CD4-positive, alpha-beta T cell (primary cell): ENCODE results near the gene HIP1R. TPM values are rescaled to one million over a fixed set of nuclear protein-coding genes. Genes with fewer than 3 reads are reported as not detected.

Experiments used
- ATAC-seq: fragments of 200-7000 bp; cut with Tn5 transposase; one replicate; pipeline ENCODE4 v1.10.0; 2022; ENCODE audit warnings: mild to moderate bottlenecking; ENCODE audit not compliant: poor library complexity
- CTCF ChIA-PET: fragments of 350-600 bp; sonication (Branson Sonifier 250); formaldehyde crosslinking; loops from one replicate; lab custom pipeline; 2021; ENCODE audit warnings: antibody characterized with exemption, inconsistent platforms; lab: Charles Lee
- POLR2A ChIA-PET: fragments of 350-600 bp; sonication (Branson Sonifier 250); formaldehyde crosslinking; loops from one replicate; lab custom pipeline; 2021; ENCODE audit warnings: antibody characterized with exemption, inconsistent platforms; lab: Charles Lee
- DNase-seq, 14 experiments: peaks; one replicate each; pipeline ENCODE4 v3.0.0-alpha.2; 2013 to 2020; ENCODE audit warnings: mixed read lengths in 2 of 14
- H3K27ac ChIP-seq, 2 donors: one replicate each; pipeline versions ENCODE4 v1.5.1 to v1.7.0; 2013; ENCODE audit warnings: low read length in 2 of 2, low read depth in 1 of 2, mild to moderate bottlenecking in 1 of 2
- H3K27me3 ChIP-seq, 2 experiments: 1 replicate in 1 of 2; 2 replicates in 1 of 2; pipeline versions ENCODE4 v1.6.1 to v1.7.0; 2013; ENCODE audit warnings: low read length in 2 of 2, control low read depth in 1 of 2, mild to moderate bottlenecking in 1 of 2, moderate library complexity in 1 of 2; ENCODE audit not compliant: insufficient read depth in 2 of 2, control insufficient read depth in 1 of 2
- H3K36me3 ChIP-seq: one replicate; pipeline ENCODE4 v1.6.1; 2013; ENCODE audit warnings: low read length, control low read depth; ENCODE audit not compliant: insufficient read depth
- H3K4me1 ChIP-seq: one replicate; pipeline ENCODE4 v1.6.1; 2013; ENCODE audit warnings: low read length, control low read depth; ENCODE audit not compliant: insufficient read depth
- H3K4me3 ChIP-seq: one replicate; pipeline ENCODE4 v1.5.1; 2013; ENCODE audit warnings: mild to moderate bottlenecking, low read length, moderate library complexity
- H3K9me3 ChIP-seq, 2 experiments: 1 replicate in 1 of 2; 2 replicates in 1 of 2; pipeline versions ENCODE4 v1.6.1 to v1.7.0; 2013; ENCODE audit warnings: low read length in 2 of 2, mild to moderate bottlenecking in 2 of 2, control low read depth in 1 of 2, moderate library complexity in 1 of 2; ENCODE audit not compliant: control insufficient read depth in 1 of 2, insufficient read depth in 1 of 2
- H3K27ac Mint-ChIP-seq: one replicate; pipeline ENCODE4 v1.8.0; 2020; ENCODE audit warnings: mixed read lengths
- H3K27me3 Mint-ChIP-seq: one replicate; pipeline ENCODE4 v1.8.0; 2021; ENCODE audit warnings: mixed read lengths
- H3K36me3 Mint-ChIP-seq: one replicate; pipeline ENCODE4 v1.8.0; 2021; ENCODE audit warnings: low read depth, mixed read lengths
- H3K4me1 Mint-ChIP-seq: one replicate; pipeline ENCODE4 v1.8.0; 2021; ENCODE audit warnings: low read depth, mixed read lengths
- H3K4me3 Mint-ChIP-seq: one replicate; pipeline ENCODE4 v1.8.0; 2020; ENCODE audit warnings: mild to moderate bottlenecking, mixed read lengths
- H3K9me3 Mint-ChIP-seq: one replicate; pipeline ENCODE4 v1.8.0; 2020; ENCODE audit warnings: mixed read lengths
- CTCF ChIP-seq: fragments of 200-600 bp; IDR thresholded peaks from one replicate; pipeline ENCODE4 v1.8.0; 2022; ENCODE audit warnings: antibody characterized with exemption, mild to moderate bottlenecking
- intact Hi-C, 2 experiments: fragments of 100-400 bp; cut with DNase I in 1 of 2; cut with micrococcal nuclease in 1 of 2; formaldehyde crosslinking; loops; one replicate each; pipeline versions ENCODE4 v1.15.1 to v1.9.0; 2023 to 2025; cut with DNase I, micrococcal nuclease
- total RNA-seq, 174 experiments: library from RNA in 2 of 174; stranded (reverse) in 2 of 174; gene quantifications; one replicate each; pipeline ENCODE4 v1.2.3 and lab custom pipeline; 2021 to 2026

Gene HIP1R
- total RNA-seq, 2 experiments from 2014 or later = 184 to 185 TPM

DNA sequence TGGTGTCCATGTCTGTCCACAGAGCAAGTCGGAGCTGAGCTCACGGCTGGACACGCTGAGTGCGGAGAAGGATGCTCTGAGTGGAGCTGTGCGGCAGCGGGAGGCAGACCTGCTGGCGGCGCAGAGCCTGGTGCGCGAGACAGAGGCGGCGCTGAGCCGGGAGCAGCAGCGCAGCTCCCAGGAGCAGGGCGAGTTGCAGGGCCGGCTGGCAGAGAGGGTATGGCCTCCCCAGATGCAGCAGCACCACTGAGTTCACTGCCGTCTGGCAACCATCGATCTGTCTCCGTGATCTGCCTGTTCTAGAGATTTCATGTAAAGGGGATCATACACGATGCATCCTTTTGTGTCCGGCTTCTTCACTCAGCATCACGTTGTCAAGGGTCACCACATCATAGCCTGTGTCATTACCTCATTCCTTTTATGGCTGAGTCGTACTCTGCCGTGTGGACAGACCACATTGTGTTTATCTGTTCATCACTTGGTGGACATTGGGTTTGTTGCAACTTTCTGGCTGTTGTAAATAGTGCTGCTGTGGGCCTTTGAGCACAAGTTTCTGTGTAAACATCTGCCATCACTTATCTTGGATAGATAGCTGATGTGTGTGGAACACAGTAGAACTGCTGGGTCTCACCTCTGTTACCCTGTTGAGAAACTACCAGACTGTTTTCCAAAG lies 21.9 kb downstream of the HIP1R start:
- no peak for ATAC-seq

GRCh38 chr12:122858171-122858570 lies 22.9 kb downstream of the HIP1R start:
- Histone ChIP-seq H3K36me3 (peaks cover 29% of the 10 kb centered on the region), H3K27me3 (no peaks in the 10 kb centered on the region), H3K4me1 (peaks cover 9% of the 10 kb centered on the region), H3K27ac (no peak overlapping the region), H3K9me3 (no peaks in the 10 kb centered on the region), H3K4me3 (no peak overlapping the region)
- ChIA-PET POLR2A (interaction anchor here (1.4 kb wide), 1 partner anchor 22 kb away, joined by 4 read pairs; no protein-coding TSS in a partner anchor), CTCF (interaction anchor here (1.4 kb wide), 1 partner anchor 94 kb away, joined by 6 read pairs; no protein-coding TSS in a partner anchor)
- no peak overlapping the region for H3K27ac Mint-ChIP-seq
- no peak overlapping the region for H3K4me3 Mint-ChIP-seq
- H3K9me3 Mint-ChIP-seq = no peaks in the 10 kb centered on the region
- DNase-seq (no peak), ATAC-seq (no peak)
- H3K27me3 Mint-ChIP-seq = no peaks in the 10 kb centered on the region
- intact Hi-C loops = loop anchor here in 1 of 2 experiments (2.0 kb wide), 1 partner anchor 19 kb away; no protein-coding TSS in a partner anchor
- H3K4me1 Mint-ChIP-seq = no peaks in the 10 kb centered on the region
- no peak for TF ChIP-seq CTCF
- H3K36me3 Mint-ChIP-seq = peaks cover 39% of the 10 kb centered on the region

More for the DNA sequence above, 21.9 kb downstream of the HIP1R start:
- CTCF ChIA-PET = interaction anchor here (1.4 kb wide), 1 partner anchor 95 kb away, joined by 6 read pairs; no protein-coding TSS in a partner anchor
- no peak for DNase-seq
- H3K9me3 Mint-ChIP-seq = no peaks in the 10 kb centered on the region
- no peak overlapping the region for H3K4me3 Mint-ChIP-seq
- H3K27ac Mint-ChIP-seq = no peak overlapping the region
- POLR2A ChIA-PET = interaction anchor here (1.0 to 1.4 kb wide), 2 partner anchors 21 to 39 kb away, joined by 4 to 5 read pairs; partner anchors contain the start of gene VPS37B
- H3K36me3 ChIP-seq = peaks cover 27% of the 10 kb centered on the region
- no peaks in the 10 kb centered on the region for H3K4me1 Mint-ChIP-seq
- no peaks in the 10 kb centered on the region for H3K9me3 ChIP-seq
- H3K4me1 ChIP-seq = peaks cover 9% of the 10 kb centered on the region
- no peak overlapping the region for H3K27ac ChIP-seq
- no peak overlapping the region for H3K4me3 ChIP-seq
- intact Hi-C loops = no loop called here
- H3K27me3 Mint-ChIP-seq = no peaks in the 10 kb centered on the region
- H3K27me3 ChIP-seq = no peaks in the 10 kb centered on the region
- H3K36me3 Mint-ChIP-seq = peaks cover 41% of the 10 kb centered on the region
- no peak for TF ChIP-seq CTCF

GRCh38 chr12:122858591-122859302 lies 23.5 kb downstream of the HIP1R start:
- H3K9me3 ChIP-seq = no peaks in the 10 kb centered on the region
- H3K36me3 ChIP-seq = peaks cover 29% of the 10 kb centered on the region
- no peak for ATAC-seq
- no peaks in the 10 kb centered on the region for H3K27me3 ChIP-seq
- H3K27ac Mint-ChIP-seq = no peak overlapping the region
- no peaks in the 10 kb centered on the region for H3K27me3 Mint-ChIP-seq
- peaks cover 9% of the 10 kb centered on the region for H3K4me1 ChIP-seq
- no peak overlapping the region for H3K4me3 ChIP-seq
- H3K36me3 Mint-ChIP-seq = peaks cover 44% of the 10 kb centered on the region
- no peak for DNase-seq
- H3K4me1 Mint-ChIP-seq = no peaks in the 10 kb centered on the region
- no peak overlapping the region for H3K4me3 Mint-ChIP-seq
- H3K9me3 Mint-ChIP-seq = no peaks in the 10 kb centered on the region
- no peak for TF ChIP-seq CTCF
- H3K27ac ChIP-seq = no peak overlapping the region
- ChIA-PET POLR2A (interaction anchor here (2.1 kb wide), 1 partner anchor 23 kb away, joined by 8 read pairs; the partner anchor contains the start of gene HIP1R), CTCF (interaction anchor here (1.3 to 3.2 kb wide), 2 partner anchors 65 to 94 kb away, joined by 5 to 20 read pairs; no protein-coding TSS in a partner anchor)
- intact Hi-C loops = loop anchor here in 1 of 2 experiments (2.0 kb wide), 1 partner anchor 20 kb away; no protein-coding TSS in a partner anchor
